Fibroblast of the aortic adventitia (primary cell): ENCODE results near the gene TCEANC2. TPM values are rescaled to one million over a fixed set of nuclear protein-coding genes. Genes with fewer than 3 reads are reported as not detected.

ENCODE experiments used
- DNase-seq: peaks from one replicate; pipeline ENCODE4 v3.0.0-alpha.2; 2010; ENCODE audit warnings: low read depth
- H3K4me3 ChIP-seq: 2 replicates; pipeline ENCODE4 v1.5.1; 2011; ENCODE audit warnings: low read depth, mild to moderate bottlenecking, control low read depth, low read length, moderate library complexity
- total RNA-seq: library from RNA; depleted of rRNA; stranded (reverse); fragments of >200 nt; gene quantifications from 2 replicates; pipeline ENCODE4 v1.2.3, GENCODE V29; 2012; ENCODE audit warnings: low replicate concordance
- TF ChIP-seq, protein P1 (sequence below): IDR thresholded peaks from 2 replicates; pipeline ENCODE4 v1.5.1; 2011; ENCODE audit warnings: mild to moderate bottlenecking, low read length, control low read depth, inconsistent platforms; ENCODE audit not compliant: insufficient read depth

Gene TCEANC2
- total RNA-seq, 1 donor: 5.4 TPM

DNA sequence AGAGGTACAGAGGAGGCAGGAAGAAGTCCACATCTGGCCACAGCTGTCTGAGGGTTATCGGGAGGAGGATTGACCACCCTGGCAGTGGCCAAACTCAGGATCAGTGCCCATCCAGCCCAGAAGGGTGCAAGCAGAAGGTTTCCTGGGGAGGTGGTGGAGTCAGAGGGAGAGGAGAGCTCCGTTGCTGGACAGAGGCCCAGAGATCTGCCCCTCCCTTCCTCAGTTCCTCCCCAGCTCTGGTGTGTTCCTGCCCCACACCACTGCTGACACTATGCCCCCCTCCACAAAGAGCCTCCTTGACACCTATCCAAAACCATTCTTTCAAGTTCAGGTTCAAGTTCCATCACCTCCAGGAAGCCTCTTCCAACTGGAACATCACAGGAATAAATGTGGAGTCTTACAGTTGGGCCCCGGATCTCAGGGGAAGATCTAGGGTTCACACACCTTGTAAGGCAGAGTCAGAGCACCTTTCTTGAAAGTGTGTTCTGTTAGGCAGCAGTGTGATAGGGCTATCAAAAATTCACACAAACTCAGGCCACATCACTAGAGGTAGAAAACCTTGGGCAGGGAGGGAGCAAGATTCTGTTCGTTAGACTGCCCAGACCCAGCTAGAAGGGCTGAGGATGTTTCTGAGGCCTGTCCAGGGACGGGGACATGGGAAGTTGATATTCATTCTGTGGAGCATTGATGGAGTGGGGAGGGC, 42.8 kb upstream of the TCEANC2 start:
- no peak overlapping the region for H3K4me3 ChIP-seq
- TF ChIP-seq, protein P1, sequence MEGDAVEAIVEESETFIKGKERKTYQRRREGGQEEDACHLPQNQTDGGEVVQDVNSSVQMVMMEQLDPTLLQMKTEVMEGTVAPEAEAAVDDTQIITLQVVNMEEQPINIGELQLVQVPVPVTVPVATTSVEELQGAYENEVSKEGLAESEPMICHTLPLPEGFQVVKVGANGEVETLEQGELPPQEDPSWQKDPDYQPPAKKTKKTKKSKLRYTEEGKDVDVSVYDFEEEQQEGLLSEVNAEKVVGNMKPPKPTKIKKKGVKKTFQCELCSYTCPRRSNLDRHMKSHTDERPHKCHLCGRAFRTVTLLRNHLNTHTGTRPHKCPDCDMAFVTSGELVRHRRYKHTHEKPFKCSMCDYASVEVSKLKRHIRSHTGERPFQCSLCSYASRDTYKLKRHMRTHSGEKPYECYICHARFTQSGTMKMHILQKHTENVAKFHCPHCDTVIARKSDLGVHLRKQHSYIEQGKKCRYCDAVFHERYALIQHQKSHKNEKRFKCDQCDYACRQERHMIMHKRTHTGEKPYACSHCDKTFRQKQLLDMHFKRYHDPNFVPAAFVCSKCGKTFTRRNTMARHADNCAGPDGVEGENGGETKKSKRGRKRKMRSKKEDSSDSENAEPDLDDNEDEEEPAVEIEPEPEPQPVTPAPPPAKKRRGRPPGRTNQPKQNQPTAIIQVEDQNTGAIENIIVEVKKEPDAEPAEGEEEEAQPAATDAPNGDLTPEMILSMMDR: no peak

DNA sequence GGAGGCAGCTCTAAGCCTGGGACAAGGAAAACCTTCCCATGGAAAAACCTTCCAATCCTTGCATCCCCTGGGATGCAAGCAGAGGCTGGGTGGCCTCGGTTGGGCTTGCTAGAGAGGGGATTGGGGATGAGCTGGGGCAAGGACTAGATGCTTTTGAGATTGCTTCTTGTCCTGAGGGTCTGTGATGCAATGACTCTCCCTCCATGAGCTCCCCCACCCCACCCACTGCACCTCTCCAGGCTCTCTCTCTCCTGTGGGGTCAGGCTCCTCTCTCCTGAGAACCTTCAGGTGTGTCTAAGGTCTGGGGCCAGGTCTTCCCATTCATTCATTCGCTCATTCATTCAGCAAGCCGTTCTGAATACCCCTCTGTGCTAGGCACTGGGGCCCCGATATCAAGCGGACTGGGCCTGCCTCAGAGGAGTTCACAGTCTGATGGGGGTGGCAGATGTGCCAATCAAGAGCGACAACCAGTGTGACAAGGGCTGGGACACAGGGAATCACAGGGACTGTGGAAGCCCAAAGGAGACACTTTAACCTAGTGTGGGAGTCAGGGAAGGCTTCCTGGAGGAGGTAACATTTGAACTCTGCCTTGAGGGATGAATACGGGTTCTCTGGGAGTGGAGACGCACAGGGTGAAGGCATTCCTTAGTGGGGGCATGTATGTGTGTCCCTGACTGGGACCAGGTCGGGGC, 41.9 kb upstream of the TCEANC2 start:
- TF ChIP-seq, protein P1: no peak
- no peak overlapping the region for H3K4me3 ChIP-seq
- DNase-seq: no peak

More for the DNA sequence above, 42.8 kb upstream of the TCEANC2 start:
- DNase-seq: no peak

DNA sequence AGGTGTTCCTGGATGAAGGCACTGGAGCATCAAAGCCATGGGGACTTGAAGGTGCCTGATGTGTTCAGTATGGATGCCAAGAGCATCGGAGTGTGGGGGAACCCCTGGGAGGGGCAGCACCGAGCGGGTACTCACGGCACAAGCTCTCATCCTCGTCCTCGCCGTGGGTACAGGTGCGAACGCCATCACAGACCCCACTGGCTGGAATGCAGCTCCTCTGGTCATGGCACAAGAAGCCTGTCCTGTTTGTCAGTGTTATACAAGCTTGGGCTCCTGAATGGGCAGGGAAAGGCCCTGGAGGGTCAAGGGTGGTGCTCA, 41.4 kb upstream of the TCEANC2 start:
- TF ChIP-seq, protein P1: no peak
- no peak overlapping the region for H3K4me3 ChIP-seq
- no peak for DNase-seq

DNA sequence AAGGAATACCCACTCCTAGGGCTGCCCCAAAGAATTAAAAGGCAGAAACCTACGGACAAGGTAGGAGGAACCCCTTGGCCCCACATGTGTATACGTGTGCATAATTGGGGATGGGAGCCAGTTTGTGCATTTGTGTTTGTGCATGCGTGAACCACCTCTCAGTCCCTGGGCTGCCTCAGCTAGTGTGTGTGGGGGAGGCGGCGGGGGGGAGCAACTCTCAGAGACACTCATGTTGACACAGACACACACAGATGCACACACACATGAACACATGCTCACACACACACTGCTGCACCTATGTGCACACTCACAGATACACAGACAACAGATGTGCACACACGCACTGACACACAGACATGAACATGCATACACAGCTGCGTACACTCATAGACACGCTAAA, 40.5 kb upstream of the TCEANC2 start:
- TF ChIP-seq, protein P1: no peak
- no peak for DNase-seq
- H3K4me3 ChIP-seq: no peak overlapping the region

DNA sequence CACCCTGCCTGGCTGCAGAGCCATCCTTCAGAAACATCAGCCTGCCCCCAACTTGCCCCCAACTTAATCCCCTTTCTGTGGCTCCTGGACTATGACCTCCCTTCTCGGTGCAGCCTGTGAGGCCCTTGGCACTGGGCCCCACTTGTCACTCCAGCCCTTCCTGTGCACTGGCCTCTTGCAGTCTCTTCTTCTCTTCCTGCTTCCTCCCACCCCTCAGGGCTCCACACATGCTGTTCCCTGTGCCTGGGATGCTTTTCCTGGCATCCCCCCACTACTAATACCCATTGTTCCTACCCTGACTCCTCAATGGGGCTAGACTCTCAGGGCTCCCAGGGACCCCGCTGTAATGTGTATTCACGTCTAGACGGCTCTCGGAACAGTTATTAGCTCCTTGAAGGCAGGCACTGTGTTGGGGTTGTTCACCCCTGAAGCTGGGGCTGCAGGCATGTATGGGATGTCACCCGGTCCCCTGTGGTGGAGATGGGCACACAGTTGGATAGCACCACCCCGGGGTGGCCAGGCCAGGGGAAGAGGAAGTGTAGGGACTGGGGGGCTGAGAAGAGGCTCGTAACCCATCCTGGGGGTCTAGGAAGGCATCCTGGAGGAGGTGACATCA, 39.9 kb upstream of the TCEANC2 start:
- DNase-seq: no peak

DNA sequence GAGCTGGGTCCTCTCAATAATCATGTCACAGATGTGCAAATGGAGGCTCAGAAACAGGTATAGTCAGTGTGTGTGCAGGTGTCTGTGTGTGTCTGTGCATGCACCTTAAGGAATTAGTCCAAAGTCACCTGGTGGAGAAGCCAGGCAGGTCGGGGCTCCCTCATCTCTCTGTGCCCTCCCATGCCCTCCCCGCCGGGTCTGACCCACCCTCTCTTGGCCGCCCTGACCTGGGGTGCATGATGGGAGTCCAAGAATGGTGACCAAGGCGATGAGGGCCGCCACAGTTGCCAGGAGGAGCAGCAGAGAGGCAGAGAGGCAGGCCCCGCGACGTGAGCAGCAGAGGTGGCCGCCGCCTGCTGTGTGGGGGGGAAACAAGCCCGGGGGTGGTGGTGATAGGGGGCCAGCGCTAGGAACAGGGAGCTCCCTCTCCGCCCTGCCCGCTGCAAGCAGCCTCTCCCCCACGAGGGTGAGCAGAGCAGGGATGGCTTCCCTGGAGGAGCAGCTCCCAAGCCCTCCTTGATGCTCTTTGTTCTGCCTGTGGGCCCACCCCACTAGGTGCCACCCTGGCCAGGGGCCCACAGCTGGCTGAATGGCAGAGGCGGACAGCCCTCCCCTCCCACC, 39.3 kb upstream of the TCEANC2 start:
- DNase-seq: no peak
- TF ChIP-seq, protein P1: no peak
- H3K4me3 ChIP-seq: no peak overlapping the region

More for the DNA sequence above, 39.9 kb upstream of the TCEANC2 start:
- H3K4me3 ChIP-seq: no peak overlapping the region
- TF ChIP-seq, protein P1: no peak
